ENCODE results near the gene ATXN7L1. TPM values are rescaled to one million over a fixed set of nuclear protein-coding genes. Genes with fewer than 3 reads are reported as not detected.
"Not testable (repeated sequence)": the region's sequence is repeated elsewhere in the genome, so short reads cannot be mapped to it uniquely, and the experiment has no call there.

The ATXN7L1 gene
- total RNA-seq, 1 donor from 2014 or later, result 18.6 TPM

DNA sequence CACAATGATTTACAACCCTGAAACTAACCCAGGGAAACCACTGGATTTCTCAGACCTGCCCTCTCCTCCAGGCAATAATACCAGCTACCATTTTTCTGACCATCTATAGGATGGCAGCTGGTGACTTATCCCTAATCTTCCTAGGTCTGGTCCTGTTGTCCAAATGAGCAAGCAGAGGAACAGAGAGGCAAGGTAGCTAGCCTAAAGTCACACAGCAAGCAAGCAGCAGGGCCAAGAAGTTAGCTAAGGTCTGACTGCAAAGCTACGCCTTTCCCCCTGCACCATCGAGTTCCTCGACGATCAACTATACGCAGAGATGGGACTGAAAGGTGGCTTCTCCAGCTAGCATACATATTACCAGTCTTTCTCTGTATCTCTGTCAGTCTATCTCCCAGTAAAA, 25.3 kb downstream of the ATXN7L1 start:
- ChIA-PET POLR2A (no interaction called here), CTCF (no interaction called here)
- Mint-ChIP-seq H3K27me3 (no peaks in the 10 kb centered on the region), H3K36me3 (ENCODE audit: low read depth) (no peaks in the 10 kb centered on the region), H3K4me3 (no peak overlapping the region), H3K27ac (no peak overlapping the region), H3K9me3 (no peaks in the 10 kb centered on the region), H3K4me1 (peaks cover 9% of the 10 kb centered on the region)
- TF ChIP-seq, protein P1, sequence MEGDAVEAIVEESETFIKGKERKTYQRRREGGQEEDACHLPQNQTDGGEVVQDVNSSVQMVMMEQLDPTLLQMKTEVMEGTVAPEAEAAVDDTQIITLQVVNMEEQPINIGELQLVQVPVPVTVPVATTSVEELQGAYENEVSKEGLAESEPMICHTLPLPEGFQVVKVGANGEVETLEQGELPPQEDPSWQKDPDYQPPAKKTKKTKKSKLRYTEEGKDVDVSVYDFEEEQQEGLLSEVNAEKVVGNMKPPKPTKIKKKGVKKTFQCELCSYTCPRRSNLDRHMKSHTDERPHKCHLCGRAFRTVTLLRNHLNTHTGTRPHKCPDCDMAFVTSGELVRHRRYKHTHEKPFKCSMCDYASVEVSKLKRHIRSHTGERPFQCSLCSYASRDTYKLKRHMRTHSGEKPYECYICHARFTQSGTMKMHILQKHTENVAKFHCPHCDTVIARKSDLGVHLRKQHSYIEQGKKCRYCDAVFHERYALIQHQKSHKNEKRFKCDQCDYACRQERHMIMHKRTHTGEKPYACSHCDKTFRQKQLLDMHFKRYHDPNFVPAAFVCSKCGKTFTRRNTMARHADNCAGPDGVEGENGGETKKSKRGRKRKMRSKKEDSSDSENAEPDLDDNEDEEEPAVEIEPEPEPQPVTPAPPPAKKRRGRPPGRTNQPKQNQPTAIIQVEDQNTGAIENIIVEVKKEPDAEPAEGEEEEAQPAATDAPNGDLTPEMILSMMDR (IDR thresholded peaks at IDR 0.05), result no peak
- DNase-seq (no peak), ATAC-seq (ENCODE audit: low read depth) (no peak)
- intact Hi-C loops (cut with micrococcal nuclease), result no loop called here

DNA sequence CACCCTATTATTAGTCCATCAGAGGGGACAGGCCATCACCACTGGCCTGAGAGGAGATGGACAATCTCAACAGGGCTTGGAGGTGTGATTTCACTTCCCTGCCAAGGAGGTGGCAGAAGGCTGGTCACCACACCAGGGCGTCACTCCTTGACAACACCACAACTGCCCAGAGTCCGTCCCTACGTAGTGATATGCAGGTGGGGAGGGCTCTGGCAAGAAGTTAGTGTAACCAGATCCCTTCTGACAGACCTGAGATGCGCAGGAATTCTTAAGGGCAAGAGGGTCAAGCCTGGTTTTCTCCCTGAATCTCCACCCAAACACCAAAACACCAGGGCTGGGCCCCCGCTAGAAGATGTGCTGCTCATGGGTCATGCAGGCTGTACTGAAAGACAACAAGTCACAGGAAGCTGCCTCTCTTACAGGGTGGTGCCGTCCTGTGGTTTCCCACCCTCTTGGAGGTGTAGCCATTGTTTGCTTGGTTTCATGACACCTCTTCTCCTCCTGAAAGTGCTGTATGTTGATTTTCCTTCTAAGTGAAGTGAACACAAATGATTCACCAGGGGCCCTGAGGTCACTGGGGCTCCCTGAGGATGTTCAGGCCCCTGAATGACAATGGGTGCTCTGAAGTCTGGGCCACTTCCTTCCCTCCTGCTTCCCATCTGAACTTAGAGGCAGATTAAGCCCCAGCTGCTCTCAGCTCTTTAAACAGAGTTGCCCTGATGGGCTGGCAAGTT, 27.1 kb downstream of the ATXN7L1 start:
- H3K36me3 Mint-ChIP-seq (ENCODE audit: low read depth), result no peaks in the 10 kb centered on the region
- peaks cover 9% of the 10 kb centered on the region for H3K4me1 Mint-ChIP-seq
- no peak overlapping the region for H3K27ac Mint-ChIP-seq
- intact Hi-C loops (cut with micrococcal nuclease), result no loop called here
- TF ChIP-seq, protein P1 (IDR thresholded peaks at IDR 0.05), result no peak
- ChIA-PET POLR2A (no interaction called here), CTCF (no interaction called here)
- H3K4me3 Mint-ChIP-seq, result no peak overlapping the region
- no peaks in the 10 kb centered on the region for H3K27me3 Mint-ChIP-seq
- H3K9me3 Mint-ChIP-seq, result peaks cover 2% of the 10 kb centered on the region
- ATAC-seq (ENCODE audit: low read depth), result peak; percentile 31
- no peak for DNase-seq

DNA sequence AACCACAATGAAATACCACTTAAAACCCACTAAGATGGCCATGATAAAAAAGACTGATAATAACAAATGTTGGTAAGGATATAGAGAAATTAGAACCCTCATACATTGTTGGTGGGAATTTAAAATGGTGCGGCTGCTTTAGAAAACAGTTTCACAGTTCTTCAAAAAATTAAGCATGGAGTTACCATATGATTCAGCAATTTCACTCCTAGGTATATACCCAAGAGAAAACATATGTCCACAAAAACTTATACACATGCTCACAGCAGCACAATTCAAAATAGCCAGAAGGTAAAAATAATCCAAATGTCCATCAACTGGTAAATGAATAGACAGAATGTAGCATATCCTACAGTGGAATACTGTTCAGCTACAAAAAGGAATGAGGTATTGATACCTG, 30.0 kb downstream of the ATXN7L1 start:
- Mint-ChIP-seq H3K4me1 (peaks cover 9% of the 10 kb centered on the region), H3K27me3 (no peaks in the 10 kb centered on the region), H3K36me3 (ENCODE audit: low read depth) (no peaks in the 10 kb centered on the region), H3K4me3 (no peak overlapping the region), H3K9me3 (peaks cover 2% of the 10 kb centered on the region), H3K27ac (no peak overlapping the region)
- POLR2A ChIA-PET, result no interaction called here
- DNase-seq, result no peak
- intact Hi-C loops (cut with micrococcal nuclease), result no loop called here
- TF ChIP-seq, protein P1 (IDR thresholded peaks at IDR 0.05), result no peak
- CTCF ChIA-PET, result no interaction called here
- ATAC-seq (ENCODE audit: low read depth), result no peak

DNA sequence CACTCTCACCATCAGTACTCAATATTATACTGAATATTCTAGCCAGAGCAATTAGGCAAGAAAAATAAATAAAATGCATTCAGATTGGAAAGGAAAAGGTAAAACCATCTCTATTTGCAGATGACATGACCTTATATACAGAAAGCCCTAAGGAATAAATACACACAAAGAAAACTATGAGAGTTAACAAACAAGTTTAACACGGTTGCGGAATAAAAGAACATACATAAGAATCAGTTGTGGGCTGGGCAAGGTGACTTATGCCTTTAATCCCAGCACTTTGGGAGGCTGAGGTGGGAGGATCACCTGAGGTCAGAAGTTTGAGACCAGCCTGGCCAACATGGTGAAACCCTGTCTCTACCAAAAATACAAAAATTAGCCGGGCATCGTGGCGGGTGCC, 31.7 kb downstream of the ATXN7L1 start:
- ATAC-seq (ENCODE audit: low read depth); intact Hi-C loops (cut with micrococcal nuclease); H3K4me3 Mint-ChIP-seq; POLR2A ChIA-PET; H3K4me1 Mint-ChIP-seq; H3K9me3 Mint-ChIP-seq; H3K36me3 Mint-ChIP-seq (ENCODE audit: low read depth); H3K27me3 Mint-ChIP-seq; CTCF ChIA-PET; DNase-seq; H3K27ac Mint-ChIP-seq: not testable (repeated sequence)

DNA sequence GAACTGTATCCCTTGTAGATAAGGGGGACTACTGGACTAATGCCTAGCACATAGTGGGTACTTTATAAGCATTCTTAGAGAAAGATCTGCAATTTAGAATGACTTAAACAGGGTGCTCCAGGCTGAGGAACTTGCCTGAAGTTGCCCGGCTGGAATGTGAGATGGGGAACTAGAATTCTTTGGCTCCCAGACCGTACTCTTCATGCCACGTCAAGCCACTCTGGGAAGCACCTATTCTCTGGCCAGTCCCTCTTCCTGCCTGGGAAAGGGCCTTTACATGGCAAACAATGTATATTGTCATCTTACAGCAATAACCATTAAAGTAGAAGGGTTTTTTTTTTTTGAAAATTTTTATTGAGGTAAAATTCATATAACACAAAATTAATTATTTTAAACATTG, 34.5 kb downstream of the ATXN7L1 start:
- peaks cover 2% of the 10 kb centered on the region for H3K9me3 Mint-ChIP-seq
- H3K4me1 Mint-ChIP-seq, result no peaks in the 10 kb centered on the region
- ATAC-seq (ENCODE audit: low read depth) (no peak), DNase-seq (no peak)
- no peaks in the 10 kb centered on the region for H3K27me3 Mint-ChIP-seq
- H3K36me3 Mint-ChIP-seq (ENCODE audit: low read depth), result no peaks in the 10 kb centered on the region
- POLR2A ChIA-PET, result no interaction called here
- H3K27ac Mint-ChIP-seq, result no peak overlapping the region
- CTCF ChIA-PET, result no interaction called here
- intact Hi-C loops (cut with micrococcal nuclease), result no loop called here
- TF ChIP-seq, protein P1 (IDR thresholded peaks at IDR 0.05), result no peak
- no peak overlapping the region for H3K4me3 Mint-ChIP-seq

Data from activated B cell treated with CpG ODN at 0.5 μM for 24 hours (primary cell).